Body of pancreas (tissue), 4 donors: ENCODE measurements around the gene CEP55. TPM values are rescaled to one million over a fixed set of nuclear protein-coding genes. Genes with fewer than 3 reads are reported as not detected.

Source experiments
- ATAC-seq: fragments of 150-250 bp; one replicate; pipeline ENCODE4 v1.9.1; 2016
- DNase-seq, 4 donors: peaks; one replicate each; pipeline ENCODE4 v3.0.0-alpha.2; 2019
- H3K27ac ChIP-seq, 4 donors: fragments of 200-600 bp; sonication (generic); 1 replicate in 3 of 4; 2 replicates in 1 of 4; pipeline versions ENCODE4 v1.5.1 to v1.6.1; 2016 to 2019; ENCODE audit warnings: mild to moderate bottlenecking in 1 of 4, mixed read lengths in 1 of 4, moderate library complexity in 1 of 4
- H3K27me3 ChIP-seq, 2 donors: fragments of 200-600 bp; sonication (generic); one replicate each; pipeline ENCODE4 v1.6.0; 2016; ENCODE audit warnings: mild to moderate bottlenecking in 1 of 2
- H3K36me3 ChIP-seq, 2 donors: fragments of 200-600 bp; sonication (generic); replicated peaks in 1 of 2; 2 replicates each; pipeline ENCODE4 v1.5.1; 2016; ENCODE audit warnings: low read depth in 2 of 2; ENCODE audit not compliant: insufficient read depth in 1 of 2
- H3K4me1 ChIP-seq: fragments of 200-600 bp; sonication (generic); one replicate; pipeline ENCODE4 v1.6.0; 2016
- H3K4me3 ChIP-seq, 2 donors: fragments of 200-600 bp; sonication (generic); 1 replicate in 1 of 2; 2 replicates in 1 of 2; pipeline ENCODE4 v1.5.1; 2016 to 2019
- H3K9me3 ChIP-seq, 3 donors: fragments of 200-600 bp; sonication (generic); 1 replicate in 2 of 3; 2 replicates in 1 of 3; pipeline ENCODE4 v1.5.1; 2016
- CTCF ChIP-seq, 7 experiments: fragments of 450-650 bp in 4 of 7; fragments of 200-600 bp in 3 of 7; sonication (generic) in 3 of 7; IDR thresholded peaks; one replicate each; pipeline ENCODE4 v1.5.1; 2016 to 2019; ENCODE audit warnings: antibody characterized with exemption in 7 of 7
- POLR2A ChIP-seq, 3 donors: fragments of 450-650 bp; IDR thresholded peaks; one replicate each; pipeline ENCODE4 v1.6.1; 2016; ENCODE audit warnings: antibody characterized with exemption in 3 of 3, mild to moderate bottlenecking in 2 of 3
- WGBS, 2 donors: methylation state at CpG; one replicate each; pipeline ENCODE4 v1.1.5; 2017; 5-methylcytosine and 5-hydroxymethylcytosine counted together
- intact Hi-C: fragments of 100-400 bp; cut with DNase I; formaldehyde crosslinking; loops from one replicate; pipeline ENCODE4 v1.15.1; 2023
- total RNA-seq, 2 donors: library from RNA; depleted of rRNA; stranded (reverse); fragments of >200 nt; gene quantifications; one replicate each; pipeline ENCODE4 v1.1.0, GENCODE V29; 2016

CEP55 gene
- total RNA-seq, 2 donors from 2014 or later = not detected

DNA sequence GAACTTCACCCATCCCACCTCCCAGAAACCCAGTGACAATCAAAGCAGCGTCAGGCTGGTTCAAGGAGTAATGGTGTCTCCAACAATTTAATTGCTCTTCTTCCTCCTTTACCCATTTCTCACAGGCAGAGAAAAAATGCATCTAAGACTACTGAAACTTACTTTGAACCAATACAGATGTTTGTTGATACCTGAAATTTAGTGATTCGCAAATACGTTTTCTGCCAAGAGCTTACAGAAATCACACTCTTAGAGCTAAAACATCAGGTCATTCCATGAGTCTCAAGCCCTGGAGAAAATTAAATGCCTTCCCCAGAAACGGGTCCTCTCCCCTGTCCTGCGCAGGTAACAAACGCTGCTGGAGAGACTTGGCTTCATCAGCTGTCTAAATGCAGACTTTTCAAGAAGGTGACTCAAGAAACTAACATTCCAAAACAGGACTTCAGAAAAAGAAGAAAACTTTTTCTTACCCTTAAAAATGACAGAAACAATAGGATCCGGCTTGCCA is 14.7 kb upstream of the CEP55 start:
- WGBS, 2 donors = 16 to 17% methylated on average over 7 of the region's 7 CpGs
- Histone ChIP-seq H3K9me3 (no peaks in the 10 kb centered on the region), H3K4me3 (peak overlapping the region; percentile 15 to 52), H3K4me1 (peaks cover 5% of the 10 kb centered on the region), H3K36me3 (no peaks in the 10 kb centered on the region), H3K27ac (peak overlapping the region; percentile 37 to 82 (median 73)), H3K27me3 (no peaks in the 10 kb centered on the region)
- DNase-seq (no peak), ATAC-seq (peak; percentile 28)
- intact Hi-C loops = no loop called here
- TF ChIP-seq POLR2A (IDR thresholded peaks at IDR 0.05) (no peak), CTCF (IDR thresholded peaks at IDR 0.05) (no peak)

DNA sequence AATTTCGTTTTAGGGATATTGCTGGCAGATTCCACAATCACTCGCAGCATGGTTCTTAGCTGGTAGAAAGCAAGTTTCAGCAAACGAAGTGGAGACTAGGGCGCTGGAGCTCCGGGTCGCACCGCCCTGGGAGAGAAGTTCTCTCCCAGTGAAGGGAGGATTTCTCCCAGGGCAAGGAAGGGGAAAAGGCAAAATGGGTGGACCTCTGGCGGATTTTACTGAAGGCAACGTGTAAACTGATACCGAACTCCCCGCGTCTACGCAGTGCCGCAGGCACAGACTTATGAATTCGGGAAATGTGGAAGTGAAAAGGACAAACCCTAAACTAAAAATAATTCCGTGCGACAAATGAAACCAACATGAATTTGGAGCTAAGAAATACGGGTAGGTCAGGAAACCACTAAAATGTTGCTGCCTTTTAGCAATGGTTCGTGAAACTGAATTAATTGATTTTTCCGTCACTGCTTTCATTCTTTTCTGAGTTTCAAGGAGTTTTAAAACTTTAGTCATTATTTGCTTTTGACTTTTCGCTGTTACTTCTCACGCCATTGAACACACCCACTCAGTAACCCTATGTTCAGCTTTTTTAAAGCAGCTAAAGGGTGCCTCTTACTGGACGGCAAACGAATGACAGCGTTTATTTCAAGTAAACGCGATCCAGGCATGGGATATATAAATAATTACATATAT is 14.1 kb upstream of the CEP55 start, which contains the start of gene MYOF:
MYOF (minus strand) TSS at position 190 of the 690 bp plus-strand sequence; CDS start at position 50, 140 bp downstream.
- Histone ChIP-seq H3K27ac (peak within 1 kb of the TSS; percentile 37 to 82 (median 73)), H3K27me3 (no peaks in the 10 kb centered on the region), H3K36me3 (no peaks in the 10 kb centered on the region), H3K9me3 (no peaks in the 10 kb centered on the region), H3K4me1 (peaks cover 5% of the 10 kb centered on the region), H3K4me3 (peak within 1 kb of the TSS; percentile 15 to 52)
- intact Hi-C loops = no loop called here
- peak; percentile 54 to 71 (median 64) for DNase-seq
- peak; percentile 18 to 66 (median 64) for TF ChIP-seq POLR2A (IDR thresholded peaks at IDR 0.05)
- TF ChIP-seq CTCF (IDR thresholded peaks at IDR 0.05) = peak in 6 of 7 experiments; percentile 50 to 91 (median 82)
- 0 to 1% methylated on average over 27 of the region's 27 CpGs for WGBS, 2 donors
- peak; percentile 89 for ATAC-seq

DNA sequence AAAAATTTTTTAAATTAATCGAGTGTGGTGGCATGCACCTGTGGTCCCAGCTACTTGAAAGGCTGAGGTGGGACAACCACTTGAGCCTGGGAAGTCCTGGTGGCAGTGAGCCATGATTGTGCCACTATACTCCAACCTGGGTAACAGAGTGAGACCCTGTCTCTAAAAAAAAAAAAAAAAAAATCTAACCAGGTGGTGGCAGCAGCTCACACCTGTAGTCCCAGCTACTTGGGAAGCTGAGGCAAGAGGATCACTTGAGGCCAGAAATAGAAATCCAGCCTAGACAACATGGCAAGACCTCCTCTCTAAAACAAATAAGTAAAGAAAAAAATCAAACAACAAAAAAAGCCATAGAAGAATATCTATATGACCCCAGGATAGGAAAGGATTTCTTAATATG is 10.7 kb upstream of the CEP55 start:
- H3K4me3 ChIP-seq = no peak overlapping the region
- no peaks in the 10 kb centered on the region for H3K9me3 ChIP-seq
- TF ChIP-seq CTCF (IDR thresholded peaks at IDR 0.05) (no peak), POLR2A (IDR thresholded peaks at IDR 0.05) (no peak)
- H3K36me3 ChIP-seq = no peaks in the 10 kb centered on the region
- intact Hi-C loops = loop anchor here (5.0 kb wide), 1 partner anchor 103 kb away; no protein-coding TSS in a partner anchor
- WGBS, 2 donors = 6 to 18% methylated on average over 1 of the region's 1 CpG
- H3K27ac ChIP-seq = no peak overlapping the region
- H3K4me1 ChIP-seq = peaks cover 2% of the 10 kb centered on the region
- H3K27me3 ChIP-seq = no peaks in the 10 kb centered on the region
- ATAC-seq (no peak), DNase-seq (no peak)

DNA sequence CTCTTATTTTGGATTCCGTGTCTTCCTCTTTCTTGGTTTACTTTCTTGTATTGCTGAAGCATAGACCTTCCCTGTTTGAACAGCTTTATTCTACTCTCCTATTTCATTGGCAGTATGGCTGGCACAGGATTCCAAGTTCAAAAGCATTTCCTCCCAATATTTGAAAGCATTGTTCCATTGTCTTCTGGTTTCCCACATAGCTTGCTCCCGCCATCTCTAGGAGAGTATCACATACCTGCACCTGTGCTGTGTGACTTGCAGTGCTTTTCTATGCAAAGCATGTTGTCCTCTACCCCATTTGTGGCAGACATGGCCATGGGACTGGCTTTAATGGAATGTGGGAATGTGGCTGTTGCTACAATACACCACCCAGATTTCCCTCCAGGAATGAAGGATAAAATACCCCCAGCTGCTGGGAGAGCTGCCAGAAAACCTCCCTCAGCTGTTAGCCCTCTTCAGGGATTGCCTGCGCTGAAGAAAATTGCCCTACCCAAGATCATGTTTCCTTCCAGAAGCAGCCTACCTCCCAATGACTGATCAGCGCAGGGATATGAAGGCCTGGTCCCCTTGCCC is 7.4 kb upstream of the CEP55 start:
- Histone ChIP-seq H3K36me3 (no peaks in the 10 kb centered on the region), H3K4me3 (no peak overlapping the region), H3K9me3 (no peaks in the 10 kb centered on the region), H3K4me1 (no peaks in the 10 kb centered on the region), H3K27ac (peak overlapping the region in 2 of 4 donors; percentile 6 to 12), H3K27me3 (no peaks in the 10 kb centered on the region)
- 76 to 87% methylated on average over 4 of the region's 4 CpGs for WGBS, 2 donors
- no peak for DNase-seq
- intact Hi-C loops = loop anchor here (5.0 kb wide), 1 partner anchor 107 kb away; no protein-coding TSS in a partner anchor
- peak; percentile 27 for ATAC-seq
- no peak for TF ChIP-seq POLR2A (IDR thresholded peaks at IDR 0.05)
- TF ChIP-seq CTCF (IDR thresholded peaks at IDR 0.05) = no peak
